ENCODE results near the gene MICB.
A peak's percentile ranks its signal among the peaks of the same experiment; 100 is the strongest.
"Not testable (repeated sequence)": the region's sequence is repeated elsewhere in the genome, so short reads cannot be mapped to it uniquely, and the experiment has no call there.

MICB gene

GRCh38 chr6:31495580-31495979, 2.4 kb upstream of the MICB start:
- Histone ChIP-seq H3K4me3 (ENCODE audit: low read length) (peak overlapping the region; percentile 24), H3K27ac (ENCODE audit: low read depth, low read length) (no peak overlapping the region), H3K27me3 (ENCODE audit: control insufficient read depth, insufficient read depth, low read length) (peaks cover 13% of the 10 kb centered on the region), H3K36me3 (ENCODE audit: control insufficient read depth, insufficient read depth, low read length) (no peaks in the 10 kb centered on the region), H3K9ac (ENCODE audit: low read length) (no peak overlapping the region), H3K4me1 (ENCODE audit: control insufficient read depth, insufficient read depth, low read length) (no peaks in the 10 kb centered on the region)

DNA sequence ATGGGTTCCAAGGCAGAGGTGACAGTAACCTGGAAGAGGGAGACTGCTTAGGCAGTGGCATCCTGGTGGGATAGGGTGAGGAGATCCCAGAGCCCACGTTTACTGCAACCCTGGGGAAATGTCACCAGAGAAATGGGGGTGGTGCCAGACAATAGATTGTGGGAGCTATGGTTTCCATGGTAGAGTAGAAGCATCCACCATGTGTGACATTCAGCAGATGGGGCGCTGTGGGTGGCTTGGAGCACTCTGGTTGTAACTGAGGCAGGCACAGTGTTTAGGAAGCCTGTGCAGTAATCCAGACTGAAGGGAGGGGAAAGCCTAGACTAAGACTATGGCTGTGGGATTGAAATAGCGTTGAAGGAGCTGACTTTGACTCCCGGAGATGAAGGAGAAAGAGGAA, 1.1 kb upstream of the MICB start:
- H3K36me3 ChIP-seq (ENCODE audit: control insufficient read depth, insufficient read depth, low read length); H3K9ac ChIP-seq (ENCODE audit: low read length); H3K27me3 ChIP-seq (ENCODE audit: control insufficient read depth, insufficient read depth, low read length); H3K4me1 ChIP-seq (ENCODE audit: control insufficient read depth, insufficient read depth, low read length); H3K4me3 ChIP-seq (ENCODE audit: low read length); H3K27ac ChIP-seq (ENCODE audit: low read depth, low read length): not testable (repeated sequence)

DNA sequence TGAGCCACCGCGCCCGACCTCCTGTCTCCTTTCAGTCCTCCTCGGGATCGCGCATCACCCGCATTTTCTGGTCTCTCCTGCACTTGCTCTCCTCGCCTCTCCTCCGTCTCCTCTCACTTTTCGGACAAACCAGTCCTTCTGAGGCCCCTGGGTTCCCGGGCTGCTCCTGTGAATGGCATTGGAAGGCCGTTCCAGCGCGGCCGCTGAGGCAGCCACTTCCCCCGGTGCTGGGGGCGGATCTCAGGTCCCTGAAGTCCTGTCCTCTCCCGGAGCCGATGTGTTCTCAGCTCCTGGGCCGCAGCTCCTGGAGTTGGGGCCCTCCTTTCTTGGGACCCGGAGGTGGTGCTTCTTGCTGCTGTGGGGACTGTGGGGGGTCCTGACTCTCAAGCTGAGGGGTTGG, 803 bp downstream of the MICB start:
- Histone ChIP-seq H3K4me1 (ENCODE audit: control insufficient read depth, insufficient read depth, low read length) (no peaks in the 10 kb centered on the region), H3K27ac (ENCODE audit: low read depth, low read length) (no peak overlapping the region), H3K9ac (ENCODE audit: low read length) (no peak overlapping the region), H3K36me3 (ENCODE audit: control insufficient read depth, insufficient read depth, low read length) (no peaks in the 10 kb centered on the region), H3K27me3 (ENCODE audit: control insufficient read depth, insufficient read depth, low read length) (peaks cover 10% of the 10 kb centered on the region), H3K4me3 (ENCODE audit: low read length) (no peak overlapping the region)

DNA sequence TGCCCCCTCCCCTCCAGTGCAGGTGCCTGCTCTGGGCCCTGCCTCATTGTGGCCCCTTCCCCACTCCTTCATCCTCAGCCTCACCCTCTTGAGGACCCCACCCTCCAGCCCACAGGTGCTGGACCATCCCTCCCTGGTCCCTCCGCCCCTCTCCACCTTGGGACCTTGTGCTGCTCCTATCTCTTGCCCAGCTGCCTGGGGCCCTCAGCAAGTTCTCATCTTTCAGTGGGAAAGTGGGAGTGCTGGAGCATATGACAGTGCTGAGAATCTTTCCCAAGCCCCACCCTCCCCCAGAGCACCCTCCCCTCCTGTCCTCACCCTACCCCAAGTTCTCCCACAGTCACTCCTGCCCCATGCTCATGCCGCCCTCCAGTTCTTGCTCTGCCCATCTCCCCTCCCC, 1.7 kb downstream of the MICB start:
- H3K27ac ChIP-seq (ENCODE audit: low read depth, low read length); H3K9ac ChIP-seq (ENCODE audit: low read length); H3K4me3 ChIP-seq (ENCODE audit: low read length); H3K4me1 ChIP-seq (ENCODE audit: control insufficient read depth, insufficient read depth, low read length); H3K27me3 ChIP-seq (ENCODE audit: control insufficient read depth, insufficient read depth, low read length); H3K36me3 ChIP-seq (ENCODE audit: control insufficient read depth, insufficient read depth, low read length): not testable (repeated sequence)

- peaks cover 3% of the 10 kb centered on the region for H3K36me3 ChIP-seq (ENCODE audit: control insufficient read depth, insufficient read depth, low read length)
- H3K9ac ChIP-seq (ENCODE audit: low read length): no peak overlapping the region
- H3K27me3 ChIP-seq (ENCODE audit: control insufficient read depth, insufficient read depth, low read length): peaks cover 6% of the 10 kb centered on the region
- H3K4me3 ChIP-seq (ENCODE audit: low read length): no peak overlapping the region
- no peak overlapping the region for H3K27ac ChIP-seq (ENCODE audit: low read depth, low read length)
- no peaks in the 10 kb centered on the region for H3K4me1 ChIP-seq (ENCODE audit: control insufficient read depth, insufficient read depth, low read length)
Observed at GRCh38 chr6:31502586-31502985, 4.6 kb downstream of the MICB start.

DNA sequence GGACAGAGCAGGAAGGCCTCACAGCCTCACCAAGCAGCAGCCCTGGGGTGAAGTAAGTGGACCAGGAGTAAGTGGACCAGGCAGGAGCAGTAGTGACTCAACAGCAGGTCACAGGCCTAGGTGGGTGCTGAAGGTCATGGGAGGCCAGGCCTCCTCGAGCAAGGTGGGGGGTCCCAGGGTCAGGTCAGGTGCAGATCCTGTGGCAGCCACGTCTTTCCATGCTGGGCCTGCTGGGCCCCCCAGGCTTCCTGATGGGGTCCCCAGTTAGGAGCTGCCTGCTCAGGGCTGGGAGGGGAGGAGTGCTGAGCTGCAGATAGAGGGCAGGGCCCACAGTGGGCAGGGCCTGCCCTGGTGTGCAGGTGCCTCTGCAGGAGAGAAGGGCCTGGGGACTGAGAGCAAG, 11.1 kb downstream of the MICB start:
- H3K9ac ChIP-seq (ENCODE audit: low read length); H3K27ac ChIP-seq (ENCODE audit: low read depth, low read length); H3K4me1 ChIP-seq (ENCODE audit: control insufficient read depth, insufficient read depth, low read length); H3K36me3 ChIP-seq (ENCODE audit: control insufficient read depth, insufficient read depth, low read length); H3K27me3 ChIP-seq (ENCODE audit: control insufficient read depth, insufficient read depth, low read length); H3K4me3 ChIP-seq (ENCODE audit: low read length): not testable (repeated sequence)

DNA sequence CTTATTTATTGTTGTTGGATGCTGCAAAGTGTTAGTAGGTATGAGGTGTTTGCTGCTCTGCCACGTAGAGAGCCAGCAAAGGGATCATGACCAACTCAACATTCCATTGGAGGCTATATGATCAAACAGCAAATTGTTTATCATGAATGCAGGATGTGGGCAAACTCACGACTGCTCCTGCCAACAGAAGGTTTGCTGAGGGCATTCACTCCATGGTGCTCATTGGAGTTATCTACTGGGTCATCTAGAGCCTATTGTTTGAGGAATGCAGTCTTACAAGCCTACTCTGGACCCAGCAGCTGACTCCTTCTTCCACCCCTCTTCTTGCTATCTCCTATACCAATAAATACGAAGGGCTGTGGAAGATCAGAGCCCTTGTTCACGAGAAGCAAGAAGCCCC, 12.1 kb downstream of the MICB start:
- no peaks in the 10 kb centered on the region for H3K4me1 ChIP-seq (ENCODE audit: control insufficient read depth, insufficient read depth, low read length)
- H3K27me3 ChIP-seq (ENCODE audit: control insufficient read depth, insufficient read depth, low read length): no peaks in the 10 kb centered on the region
- H3K9ac ChIP-seq (ENCODE audit: low read length): no peak overlapping the region
- H3K36me3 ChIP-seq (ENCODE audit: control insufficient read depth, insufficient read depth, low read length): peaks cover 3% of the 10 kb centered on the region
- no peak overlapping the region for H3K27ac ChIP-seq (ENCODE audit: low read depth, low read length)
- no peak overlapping the region for H3K4me3 ChIP-seq (ENCODE audit: low read length)

DNA sequence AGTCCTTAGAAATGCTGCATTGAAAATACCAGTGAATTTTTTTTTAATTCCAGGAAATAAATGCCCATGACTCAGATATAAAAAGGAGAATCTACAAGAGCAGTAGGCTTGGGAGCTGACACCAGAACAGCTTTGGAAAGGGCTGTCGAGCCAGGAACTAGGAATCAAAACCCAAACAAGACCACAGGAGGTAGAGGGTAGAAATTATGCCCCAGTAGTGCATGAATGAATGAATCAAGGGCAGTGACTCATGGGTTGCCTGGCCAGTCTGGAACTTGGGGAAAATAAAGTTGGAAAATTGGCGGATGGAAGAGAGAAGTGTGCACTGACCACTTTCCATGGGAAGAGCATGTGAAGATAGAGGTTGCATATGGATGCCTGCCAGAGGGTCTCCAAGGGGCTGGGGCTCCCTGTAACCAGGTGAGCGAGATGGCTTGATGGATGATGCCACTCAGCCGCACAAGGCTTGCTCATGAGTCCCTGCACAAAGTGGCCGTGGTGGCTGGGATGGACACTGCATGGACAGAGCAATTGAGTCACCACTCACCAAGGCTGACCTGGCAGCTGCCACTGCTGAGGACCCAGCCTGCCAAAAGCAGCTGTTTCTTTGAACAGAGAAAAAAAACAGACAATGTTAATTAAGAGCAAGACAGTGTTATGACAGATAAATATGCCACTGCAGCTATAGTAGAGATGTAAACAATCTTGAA, 15.7 kb downstream of the MICB start:
- Histone ChIP-seq H3K27me3 (ENCODE audit: control insufficient read depth, insufficient read depth, low read length) (no peaks in the 10 kb centered on the region), H3K4me3 (ENCODE audit: low read length) (no peak overlapping the region), H3K27ac (ENCODE audit: low read depth, low read length) (no peak overlapping the region), H3K9ac (ENCODE audit: low read length) (no peak overlapping the region), H3K4me1 (ENCODE audit: control insufficient read depth, insufficient read depth, low read length) (no peaks in the 10 kb centered on the region), H3K36me3 (ENCODE audit: control insufficient read depth, insufficient read depth, low read length) (no peaks in the 10 kb centered on the region)

GRCh38 chr6:31521835-31522234, 23.9 kb downstream of the MICB start:
- Histone ChIP-seq H3K4me1 (ENCODE audit: control insufficient read depth, insufficient read depth, low read length) (no peaks in the 10 kb centered on the region), H3K27me3 (ENCODE audit: control insufficient read depth, insufficient read depth, low read length) (no peaks in the 10 kb centered on the region), H3K9ac (ENCODE audit: low read length) (no peak overlapping the region), H3K36me3 (ENCODE audit: control insufficient read depth, insufficient read depth, low read length) (no peaks in the 10 kb centered on the region), H3K4me3 (ENCODE audit: low read length) (no peak overlapping the region), H3K27ac (ENCODE audit: low read depth, low read length) (no peak overlapping the region)

GRCh38 chr6:31525553-31525931, 27.6 kb downstream of the MICB start:
- H3K27me3 ChIP-seq (ENCODE audit: control insufficient read depth, insufficient read depth, low read length): no peaks in the 10 kb centered on the region
- peaks cover 10% of the 10 kb centered on the region for H3K36me3 ChIP-seq (ENCODE audit: control insufficient read depth, insufficient read depth, low read length)
- H3K4me1 ChIP-seq (ENCODE audit: control insufficient read depth, insufficient read depth, low read length): no peaks in the 10 kb centered on the region
- H3K4me3 ChIP-seq (ENCODE audit: low read length): no peak overlapping the region
- no peak overlapping the region for H3K9ac ChIP-seq (ENCODE audit: low read length)
- no peak overlapping the region for H3K27ac ChIP-seq (ENCODE audit: low read depth, low read length)

GRCh38 chr6:31525932-31526591, 28.1 kb downstream of the MICB start:
- H3K4me3 ChIP-seq (ENCODE audit: low read length): no peak overlapping the region
- H3K9ac ChIP-seq (ENCODE audit: low read length): no peak overlapping the region
- H3K4me1 ChIP-seq (ENCODE audit: control insufficient read depth, insufficient read depth, low read length): no peaks in the 10 kb centered on the region
- H3K36me3 ChIP-seq (ENCODE audit: control insufficient read depth, insufficient read depth, low read length): peaks cover 15% of the 10 kb centered on the region
- H3K27me3 ChIP-seq (ENCODE audit: control insufficient read depth, insufficient read depth, low read length): no peaks in the 10 kb centered on the region
- H3K27ac ChIP-seq (ENCODE audit: low read depth, low read length): no peak overlapping the region

DNA sequence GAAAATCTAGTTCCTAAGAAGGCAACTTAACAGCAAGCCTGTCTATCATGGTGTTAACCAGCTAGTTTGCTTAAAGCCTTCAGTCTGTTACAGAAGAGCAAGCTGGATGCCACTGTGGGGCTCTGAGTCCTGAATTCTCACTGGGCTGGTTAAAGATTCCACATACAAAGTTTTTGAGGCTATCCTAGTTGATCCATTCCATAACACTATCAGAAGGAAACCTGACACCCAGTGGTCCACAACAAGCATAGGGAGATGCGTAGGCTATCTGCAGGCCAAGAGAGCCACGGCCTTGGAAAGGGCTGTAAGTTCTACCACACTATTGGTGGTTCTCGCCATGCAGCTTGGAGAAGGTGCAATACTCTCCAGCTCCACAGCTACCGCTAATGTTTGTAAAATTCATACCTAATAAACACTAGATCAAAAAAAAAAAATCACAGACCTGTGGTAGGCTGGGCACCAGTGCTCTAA, 30.4 kb downstream of the MICB start:
- Histone ChIP-seq H3K4me3 (ENCODE audit: low read length) (no peak overlapping the region), H3K9ac (ENCODE audit: low read length) (no peak overlapping the region), H3K36me3 (ENCODE audit: control insufficient read depth, insufficient read depth, low read length) (peaks cover 26% of the 10 kb centered on the region), H3K4me1 (ENCODE audit: control insufficient read depth, insufficient read depth, low read length) (no peaks in the 10 kb centered on the region), H3K27ac (ENCODE audit: low read depth, low read length) (no peak overlapping the region), H3K27me3 (ENCODE audit: control insufficient read depth, insufficient read depth, low read length) (no peaks in the 10 kb centered on the region)

DNA sequence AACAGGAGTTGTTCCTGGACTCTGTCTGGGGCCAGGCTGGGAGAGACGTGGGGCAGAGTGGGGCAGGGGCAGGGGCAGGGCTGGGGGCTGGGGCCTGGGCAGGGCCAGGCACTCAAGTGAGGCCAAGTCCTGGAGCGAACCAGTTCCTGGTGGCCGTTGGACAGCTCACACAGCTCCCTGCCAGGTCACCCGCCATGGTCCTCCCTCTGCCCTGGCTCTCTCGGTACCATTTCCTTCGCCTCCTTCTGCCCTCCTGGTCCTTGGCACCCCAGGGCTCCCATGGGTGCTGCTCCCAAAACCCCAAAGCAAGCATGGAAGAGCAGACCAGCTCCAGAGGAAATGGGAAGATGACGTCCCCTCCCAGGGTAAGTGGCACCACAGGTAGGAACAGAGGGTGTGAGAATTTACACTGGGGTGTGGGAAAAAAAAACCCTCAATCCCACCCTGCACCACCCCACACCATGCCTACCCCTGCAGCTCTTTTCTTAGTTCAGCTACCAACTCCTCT, 30.9 kb downstream of the MICB start, which contains the start of gene MCCD1:
TSS of gene MCCD1 (plus strand) at position 142 of the 508 bp plus-strand sequence. CDS start at position 195, 53 bp downstream.
- Histone ChIP-seq H3K36me3 (ENCODE audit: control insufficient read depth, insufficient read depth, low read length) (peaks cover 26% of the 10 kb centered on the region), H3K27me3 (ENCODE audit: control insufficient read depth, insufficient read depth, low read length) (no peaks in the 10 kb centered on the region), H3K4me3 (ENCODE audit: low read length) (no peak within 1 kb of the TSS), H3K9ac (ENCODE audit: low read length) (no peak within 1 kb of the TSS), H3K4me1 (ENCODE audit: control insufficient read depth, insufficient read depth, low read length) (no peaks in the 10 kb centered on the region), H3K27ac (ENCODE audit: low read depth, low read length) (no peak within 1 kb of the TSS)
